ENCODE data around the gene KRTAP27-1. TPM values are rescaled to one million over a fixed set of nuclear protein-coding genes. Genes with fewer than 3 reads are reported as not detected.

The KRTAP27-1 gene
- total and polyA plus RNA-seq, 2 experiments from 2014 or later = not detected

- TF ChIP-seq, protein P1, sequence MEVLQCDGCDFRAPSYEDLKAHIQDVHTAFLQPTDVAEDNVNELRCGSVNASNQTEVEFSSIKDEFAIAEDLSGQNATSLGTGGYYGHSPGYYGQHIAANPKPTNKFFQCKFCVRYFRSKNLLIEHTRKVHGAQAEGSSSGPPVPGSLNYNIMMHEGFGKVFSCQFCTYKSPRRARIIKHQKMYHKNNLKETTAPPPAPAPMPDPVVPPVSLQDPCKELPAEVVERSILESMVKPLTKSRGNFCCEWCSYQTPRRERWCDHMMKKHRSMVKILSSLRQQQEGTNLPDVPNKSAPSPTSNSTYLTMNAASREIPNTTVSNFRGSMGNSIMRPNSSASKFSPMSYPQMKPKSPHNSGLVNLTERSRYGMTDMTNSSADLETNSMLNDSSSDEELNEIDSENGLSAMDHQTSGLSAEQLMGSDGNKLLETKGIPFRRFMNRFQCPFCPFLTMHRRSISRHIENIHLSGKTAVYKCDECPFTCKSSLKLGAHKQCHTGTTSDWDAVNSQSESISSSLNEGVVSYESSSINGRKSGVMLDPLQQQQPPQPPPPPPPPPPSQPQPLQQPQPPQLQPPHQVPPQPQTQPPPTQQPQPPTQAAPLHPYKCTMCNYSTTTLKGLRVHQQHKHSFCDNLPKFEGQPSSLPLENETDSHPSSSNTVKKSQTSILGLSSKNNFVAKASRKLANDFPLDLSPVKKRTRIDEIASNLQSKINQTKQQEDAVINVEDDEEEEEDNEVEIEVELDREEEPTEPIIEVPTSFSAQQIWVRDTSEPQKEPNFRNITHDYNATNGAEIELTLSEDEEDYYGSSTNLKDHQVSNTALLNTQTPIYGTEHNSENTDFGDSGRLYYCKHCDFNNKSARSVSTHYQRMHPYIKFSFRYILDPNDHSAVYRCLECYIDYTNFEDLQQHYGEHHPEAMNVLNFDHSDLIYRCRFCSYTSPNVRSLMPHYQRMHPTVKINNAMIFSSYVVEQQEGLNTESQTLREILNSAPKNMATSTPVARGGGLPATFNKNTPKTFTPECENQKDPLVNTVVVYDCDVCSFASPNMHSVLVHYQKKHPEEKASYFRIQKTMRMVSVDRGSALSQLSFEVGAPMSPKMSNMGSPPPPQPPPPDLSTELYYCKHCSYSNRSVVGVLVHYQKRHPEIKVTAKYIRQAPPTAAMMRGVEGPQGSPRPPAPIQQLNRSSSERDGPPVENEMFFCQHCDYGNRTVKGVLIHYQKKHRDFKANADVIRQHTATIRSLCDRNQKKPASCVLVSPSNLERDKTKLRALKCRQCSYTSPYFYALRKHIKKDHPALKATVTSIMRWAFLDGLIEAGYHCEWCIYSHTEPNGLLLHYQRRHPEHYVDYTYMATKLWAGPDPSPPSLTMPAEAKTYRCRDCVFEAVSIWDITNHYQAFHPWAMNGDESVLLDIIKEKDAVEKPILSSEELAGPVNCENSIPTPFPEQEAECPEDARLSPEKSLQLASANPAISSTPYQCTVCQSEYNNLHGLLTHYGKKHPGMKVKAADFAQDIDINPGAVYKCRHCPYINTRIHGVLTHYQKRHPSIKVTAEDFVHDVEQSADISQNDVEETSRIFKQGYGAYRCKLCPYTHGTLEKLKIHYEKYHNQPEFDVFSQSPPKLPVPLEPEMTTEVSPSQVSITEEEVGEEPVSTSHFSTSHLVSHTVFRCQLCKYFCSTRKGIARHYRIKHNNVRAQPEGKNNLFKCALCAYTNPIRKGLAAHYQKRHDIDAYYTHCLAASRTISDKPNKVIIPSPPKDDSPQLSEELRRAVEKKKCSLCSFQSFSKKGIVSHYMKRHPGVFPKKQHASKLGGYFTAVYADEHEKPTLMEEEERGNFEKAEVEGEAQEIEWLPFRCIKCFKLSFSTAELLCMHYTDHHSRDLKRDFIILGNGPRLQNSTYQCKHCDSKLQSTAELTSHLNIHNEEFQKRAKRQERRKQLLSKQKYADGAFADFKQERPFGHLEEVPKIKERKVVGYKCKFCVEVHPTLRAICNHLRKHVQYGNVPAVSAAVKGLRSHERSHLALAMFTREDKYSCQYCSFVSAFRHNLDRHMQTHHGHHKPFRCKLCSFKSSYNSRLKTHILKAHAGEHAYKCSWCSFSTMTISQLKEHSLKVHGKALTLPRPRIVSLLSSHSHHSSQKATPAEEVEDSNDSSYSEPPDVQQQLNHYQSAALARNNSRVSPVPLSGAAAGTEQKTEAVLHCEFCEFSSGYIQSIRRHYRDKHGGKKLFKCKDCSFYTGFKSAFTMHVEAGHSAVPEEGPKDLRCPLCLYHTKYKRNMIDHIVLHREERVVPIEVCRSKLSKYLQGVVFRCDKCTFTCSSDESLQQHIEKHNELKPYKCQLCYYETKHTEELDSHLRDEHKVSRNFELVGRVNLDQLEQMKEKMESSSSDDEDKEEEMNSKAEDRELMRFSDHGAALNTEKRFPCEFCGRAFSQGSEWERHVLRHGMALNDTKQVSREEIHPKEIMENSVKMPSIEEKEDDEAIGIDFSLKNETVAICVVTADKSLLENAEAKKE (CRISPR knock-in tag; IDR thresholded peaks at IDR 0.05) = no peak
- TF ChIP-seq, protein P2, sequence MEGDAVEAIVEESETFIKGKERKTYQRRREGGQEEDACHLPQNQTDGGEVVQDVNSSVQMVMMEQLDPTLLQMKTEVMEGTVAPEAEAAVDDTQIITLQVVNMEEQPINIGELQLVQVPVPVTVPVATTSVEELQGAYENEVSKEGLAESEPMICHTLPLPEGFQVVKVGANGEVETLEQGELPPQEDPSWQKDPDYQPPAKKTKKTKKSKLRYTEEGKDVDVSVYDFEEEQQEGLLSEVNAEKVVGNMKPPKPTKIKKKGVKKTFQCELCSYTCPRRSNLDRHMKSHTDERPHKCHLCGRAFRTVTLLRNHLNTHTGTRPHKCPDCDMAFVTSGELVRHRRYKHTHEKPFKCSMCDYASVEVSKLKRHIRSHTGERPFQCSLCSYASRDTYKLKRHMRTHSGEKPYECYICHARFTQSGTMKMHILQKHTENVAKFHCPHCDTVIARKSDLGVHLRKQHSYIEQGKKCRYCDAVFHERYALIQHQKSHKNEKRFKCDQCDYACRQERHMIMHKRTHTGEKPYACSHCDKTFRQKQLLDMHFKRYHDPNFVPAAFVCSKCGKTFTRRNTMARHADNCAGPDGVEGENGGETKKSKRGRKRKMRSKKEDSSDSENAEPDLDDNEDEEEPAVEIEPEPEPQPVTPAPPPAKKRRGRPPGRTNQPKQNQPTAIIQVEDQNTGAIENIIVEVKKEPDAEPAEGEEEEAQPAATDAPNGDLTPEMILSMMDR (conservative IDR thresholded peaks at IDR 0.05; ENCODE audit: low read depth in 2 of 2) = no peak
- no peak for TF ChIP-seq STAT1 (IDR thresholded peaks at IDR 0.05; ENCODE audit: unreplicated experiment)
- TF ChIP-seq CREB1 (CRISPR knock-in tag; IDR thresholded peaks at IDR 0.05; ENCODE audit: low read depth) = no peak
- no peak for TF ChIP-seq ZNF331 (CRISPR knock-in tag; IDR thresholded peaks at IDR 0.05; ENCODE audit: low read depth)
- no peak for TF ChIP-seq EZH2phosphoT487 (IDR thresholded peaks at IDR 0.05; ENCODE audit: unreplicated experiment)
- no peak for TF ChIP-seq REST (IDR thresholded peaks at IDR 0.05; ENCODE audit: unreplicated experiment)
These were observed 4.8 kb downstream of the KRTAP27-1 start (continued) for GRCh38 chr21:30332681-30333080.

All from GM23338 (cell line).